Effector memory CD8-positive, alpha-beta T cell (primary cell): Measurements from ENCODE around the gene PABPN1L.

Experiments
- ATAC-seq: fragments of 150-1000 bp; cut with Tn5 transposase; replicated peaks from 2 replicates; pipeline ENCODE4 v1.10.0; 2021; ENCODE audit warnings: mild to moderate bottlenecking, moderate library complexity
- DNase-seq, 3 experiments: peaks; one replicate each; pipeline ENCODE4 v3.0.0; 2021
- H3K27ac Mint-ChIP-seq, 2 donors: one replicate each; pipeline ENCODE4 v1.8.0; 2022; ENCODE audit warnings: mild to moderate bottlenecking in 2 of 2, mixed read lengths in 2 of 2, moderate library complexity in 2 of 2
- H3K27me3 Mint-ChIP-seq, 2 donors: one replicate each; pipeline ENCODE4 v1.8.0; 2022; ENCODE audit warnings: mixed read lengths in 2 of 2
- H3K36me3 Mint-ChIP-seq: one replicate; pipeline ENCODE4 v1.8.0; 2022; ENCODE audit warnings: mild to moderate bottlenecking, moderate library complexity, mixed read lengths; ENCODE audit not compliant: insufficient read depth
- H3K4me1 Mint-ChIP-seq, 2 donors: one replicate each; pipeline ENCODE4 v1.8.0; 2022; ENCODE audit warnings: low read depth in 2 of 2, mixed read lengths in 2 of 2
- H3K4me3 Mint-ChIP-seq, 2 donors: one replicate each; pipeline ENCODE4 v1.8.0; 2022; ENCODE audit warnings: mild to moderate bottlenecking in 2 of 2, mixed read lengths in 2 of 2, moderate library complexity in 2 of 2
- H3K9me3 Mint-ChIP-seq, 2 donors: one replicate each; pipeline ENCODE4 v1.8.0; 2022; ENCODE audit warnings: mixed read lengths in 2 of 2

PABPN1L gene

GRCh38 chr16:88907768-88908167, 41.3 kb upstream of the PABPN1L start:
- no peak for ATAC-seq
- DNase-seq: no peak
- no peak overlapping the region for H3K4me3 Mint-ChIP-seq
- peaks cover 4% of the 10 kb centered on the region in 2 donors for H3K4me1 Mint-ChIP-seq
- no peaks in the 10 kb centered on the region for H3K36me3 Mint-ChIP-seq
- H3K27ac Mint-ChIP-seq: no peak overlapping the region
- H3K27me3 Mint-ChIP-seq: peaks cover 7 to 34% of the 10 kb centered on the region in 2 donors
- H3K9me3 Mint-ChIP-seq: no peaks in the 10 kb centered on the region

DNA sequence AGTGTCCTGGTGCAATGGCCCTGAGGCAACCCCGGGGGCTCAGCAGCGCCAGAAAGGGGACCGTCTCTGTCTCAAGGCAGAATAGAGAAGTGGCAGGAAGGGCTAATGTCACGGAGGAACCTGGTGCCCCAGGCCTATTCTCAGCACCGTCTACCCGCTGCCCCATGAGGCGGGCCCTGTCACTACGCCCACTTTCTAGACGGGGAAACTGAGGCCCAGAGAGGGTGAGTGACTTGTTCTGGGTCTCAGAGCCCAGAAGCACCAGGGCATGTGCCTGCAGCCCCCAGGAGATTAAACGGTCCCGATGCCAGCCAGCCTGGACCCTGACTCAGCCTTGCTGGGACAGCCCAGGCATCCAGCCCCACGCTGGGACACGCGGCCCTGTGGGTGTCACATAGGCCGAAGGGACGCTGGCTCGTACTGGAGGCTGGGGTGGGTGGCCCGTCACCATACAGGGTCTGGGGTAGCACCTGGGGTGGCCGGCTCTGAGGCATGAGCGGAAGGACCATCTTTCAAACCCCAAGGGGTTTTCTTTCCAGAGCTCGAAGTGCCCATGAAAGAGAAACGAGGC, 40.2 kb upstream of the PABPN1L start:
- Mint-ChIP-seq H3K4me1 (peaks cover 4 to 5% of the 10 kb centered on the region in 2 donors), H3K27ac (no peak overlapping the region), H3K4me3 (no peak overlapping the region), H3K36me3 (no peaks in the 10 kb centered on the region), H3K27me3 (peaks cover 7 to 26% of the 10 kb centered on the region in 2 donors), H3K9me3 (no peaks in the 10 kb centered on the region)
- no peak for ATAC-seq
- DNase-seq: no peak

GRCh38 chr16:88906020-88906419, 39.6 kb upstream of the PABPN1L start:
- Mint-ChIP-seq H3K27me3 (peaks cover 7 to 20% of the 10 kb centered on the region in 2 donors), H3K4me3 (no peak overlapping the region), H3K36me3 (no peaks in the 10 kb centered on the region), H3K4me1 (peaks cover 4 to 5% of the 10 kb centered on the region in 2 donors), H3K9me3 (no peaks in the 10 kb centered on the region), H3K27ac (no peak overlapping the region)
- ATAC-seq (no peak), DNase-seq (no peak)

GRCh38 chr16:88905563-88905962, 39.1 kb upstream of the PABPN1L start:
- H3K27ac Mint-ChIP-seq: no peak overlapping the region

DNA sequence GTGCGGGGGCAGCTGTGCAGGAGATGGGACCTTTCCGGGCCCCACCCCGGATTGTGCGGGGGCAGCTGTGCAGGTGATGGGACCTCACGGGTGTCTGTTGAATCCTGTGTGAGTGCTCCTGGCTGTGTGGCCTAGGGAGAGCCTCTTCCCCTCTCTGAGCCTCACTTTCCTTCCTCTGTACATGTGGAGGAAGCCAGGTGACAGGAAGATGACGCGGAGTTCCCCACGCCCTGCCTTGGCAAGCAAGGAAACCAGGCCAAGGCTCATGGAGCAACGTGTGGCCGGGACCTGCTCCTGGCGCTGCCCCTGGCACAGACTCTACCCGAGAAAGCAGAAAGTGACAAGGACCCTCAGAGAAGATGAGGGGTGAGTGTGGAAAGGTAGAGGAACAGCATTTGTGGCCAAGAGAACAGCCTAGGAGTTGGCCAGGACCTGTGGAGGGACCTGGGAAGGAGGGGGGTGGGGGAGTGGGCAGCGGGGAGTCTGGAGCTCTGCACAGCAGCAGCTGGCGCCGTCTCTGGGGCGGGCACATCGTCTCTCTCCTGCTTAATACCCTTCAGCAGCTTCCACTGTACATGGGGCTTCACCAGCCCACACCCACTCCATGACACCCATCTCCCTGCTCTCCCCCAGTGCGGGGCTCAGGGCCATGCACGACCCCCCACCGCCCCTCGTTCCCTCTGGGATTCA, 38.4 kb upstream of the PABPN1L start:
- H3K9me3 Mint-ChIP-seq: no peaks in the 10 kb centered on the region
- H3K27me3 Mint-ChIP-seq: peaks cover under 1 to 10% of the 10 kb centered on the region in 2 donors
- ATAC-seq (no peak), DNase-seq (no peak)
- no peaks in the 10 kb centered on the region for H3K36me3 Mint-ChIP-seq
- H3K4me1 Mint-ChIP-seq: peaks cover 4 to 5% of the 10 kb centered on the region in 2 donors
- no peak overlapping the region for H3K4me3 Mint-ChIP-seq
- H3K27ac Mint-ChIP-seq: no peak overlapping the region

More at GRCh38 chr16:88905563-88905962, 39.1 kb upstream of the PABPN1L start:
- DNase-seq (no peak), ATAC-seq (no peak)
- no peaks in the 10 kb centered on the region for H3K9me3 Mint-ChIP-seq
- no peaks in the 10 kb centered on the region for H3K36me3 Mint-ChIP-seq
- peaks cover 4 to 5% of the 10 kb centered on the region in 2 donors for H3K4me1 Mint-ChIP-seq
- no peak overlapping the region for H3K4me3 Mint-ChIP-seq
- peaks cover 7 to 18% of the 10 kb centered on the region in 2 donors for H3K27me3 Mint-ChIP-seq

DNA sequence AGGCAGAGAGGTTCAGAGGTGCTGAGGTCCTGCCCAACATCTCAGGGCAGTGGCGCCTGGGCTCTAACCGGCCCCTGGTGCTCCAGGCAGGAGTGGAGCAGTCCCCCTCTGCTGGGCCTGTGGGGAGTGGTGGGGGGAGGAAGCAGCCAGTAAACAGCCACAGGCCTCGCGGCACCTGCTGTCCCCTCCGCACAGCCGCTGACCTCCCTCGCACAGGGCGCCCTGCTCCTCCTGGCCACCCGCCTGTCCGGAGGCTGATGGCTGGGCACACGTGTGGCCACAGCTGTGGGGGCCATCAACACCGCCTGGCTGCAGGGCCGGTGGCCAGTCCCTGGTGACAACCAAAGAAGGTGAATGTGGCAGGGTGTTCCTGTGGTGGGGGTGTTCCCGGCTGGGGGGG, 36.8 kb upstream of the PABPN1L start:
- DNase-seq (no peak), ATAC-seq (no peak)
- no peak overlapping the region for H3K4me3 Mint-ChIP-seq
- H3K27me3 Mint-ChIP-seq: peaks cover 0 to 8% of the 10 kb centered on the region in 2 donors
- H3K9me3 Mint-ChIP-seq: no peaks in the 10 kb centered on the region
- peaks cover 4 to 5% of the 10 kb centered on the region in 2 donors for H3K4me1 Mint-ChIP-seq
- no peak overlapping the region for H3K27ac Mint-ChIP-seq
- H3K36me3 Mint-ChIP-seq: no peaks in the 10 kb centered on the region

- peaks cover 4 to 5% of the 10 kb centered on the region in 2 donors for H3K4me1 Mint-ChIP-seq
- H3K9me3 Mint-ChIP-seq: no peaks in the 10 kb centered on the region
- no peaks in the 10 kb centered on the region for H3K36me3 Mint-ChIP-seq
- H3K27ac Mint-ChIP-seq: no peak overlapping the region
- H3K27me3 Mint-ChIP-seq: peaks cover 0 to 8% of the 10 kb centered on the region in 2 donors
- H3K4me3 Mint-ChIP-seq: no peak overlapping the region
- ATAC-seq (no peak), DNase-seq (no peak)
Measured at GRCh38 chr16:88902744-88903143, 36.3 kb upstream of the PABPN1L start.

- Mint-ChIP-seq H3K36me3 (no peaks in the 10 kb centered on the region), H3K4me3 (no peak overlapping the region), H3K27ac (no peak overlapping the region), H3K4me1 (peaks cover 4 to 5% of the 10 kb centered on the region in 2 donors), H3K9me3 (no peaks in the 10 kb centered on the region), H3K27me3 (peaks cover 0 to 8% of the 10 kb centered on the region in 2 donors)
- ATAC-seq: no peak
- no peak for DNase-seq
Measured at GRCh38 chr16:88901718-88902337, 35.4 kb upstream of the PABPN1L start.

DNA sequence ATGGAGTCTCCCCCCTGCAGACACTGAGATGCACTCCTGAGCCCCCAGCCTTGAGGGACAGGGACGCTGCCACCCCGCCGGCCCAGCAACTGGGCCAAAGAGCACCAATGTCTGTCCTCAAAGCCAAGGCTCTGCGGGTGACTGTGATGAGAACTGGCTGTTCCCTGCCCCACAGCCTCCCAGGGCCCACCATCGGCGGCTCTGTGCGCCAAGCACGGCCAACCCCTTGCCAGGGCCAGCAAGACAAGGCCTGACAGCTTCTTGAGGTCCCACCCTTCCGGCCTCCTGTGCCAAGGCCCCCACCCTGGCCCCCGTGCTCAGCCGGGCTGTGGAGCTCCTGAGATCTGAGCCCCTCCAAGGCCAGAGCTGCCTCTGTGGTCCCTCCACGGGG, 34.2 kb upstream of the PABPN1L start:
- ATAC-seq: no peak
- Mint-ChIP-seq H3K4me1 (peaks cover 0 to 3% of the 10 kb centered on the region in 2 donors), H3K9me3 (no peaks in the 10 kb centered on the region), H3K27me3 (peaks cover 0 to 8% of the 10 kb centered on the region in 2 donors), H3K36me3 (no peaks in the 10 kb centered on the region), H3K27ac (no peak overlapping the region), H3K4me3 (no peak overlapping the region)
- no peak for DNase-seq

- Mint-ChIP-seq H3K4me3 (no peak overlapping the region), H3K36me3 (no peaks in the 10 kb centered on the region), H3K4me1 (peaks cover 0 to 3% of the 10 kb centered on the region in 2 donors), H3K9me3 (no peaks in the 10 kb centered on the region), H3K27me3 (peaks cover 0 to 8% of the 10 kb centered on the region in 2 donors), H3K27ac (no peak overlapping the region)
- ATAC-seq (no peak), DNase-seq (no peak)
Measured at GRCh38 chr16:88899901-88900661, 33.6 kb upstream of the PABPN1L start.

- Mint-ChIP-seq H3K9me3 (no peaks in the 10 kb centered on the region), H3K36me3 (no peaks in the 10 kb centered on the region), H3K4me3 (no peak overlapping the region), H3K27me3 (peaks cover 0 to 4% of the 10 kb centered on the region in 2 donors), H3K4me1 (peaks cover 0 to 2% of the 10 kb centered on the region in 2 donors), H3K27ac (no peak overlapping the region)
- no peak for DNase-seq
- ATAC-seq: no peak
Measured at GRCh38 chr16:88897696-88898425, 31.4 kb upstream of the PABPN1L start.

DNA sequence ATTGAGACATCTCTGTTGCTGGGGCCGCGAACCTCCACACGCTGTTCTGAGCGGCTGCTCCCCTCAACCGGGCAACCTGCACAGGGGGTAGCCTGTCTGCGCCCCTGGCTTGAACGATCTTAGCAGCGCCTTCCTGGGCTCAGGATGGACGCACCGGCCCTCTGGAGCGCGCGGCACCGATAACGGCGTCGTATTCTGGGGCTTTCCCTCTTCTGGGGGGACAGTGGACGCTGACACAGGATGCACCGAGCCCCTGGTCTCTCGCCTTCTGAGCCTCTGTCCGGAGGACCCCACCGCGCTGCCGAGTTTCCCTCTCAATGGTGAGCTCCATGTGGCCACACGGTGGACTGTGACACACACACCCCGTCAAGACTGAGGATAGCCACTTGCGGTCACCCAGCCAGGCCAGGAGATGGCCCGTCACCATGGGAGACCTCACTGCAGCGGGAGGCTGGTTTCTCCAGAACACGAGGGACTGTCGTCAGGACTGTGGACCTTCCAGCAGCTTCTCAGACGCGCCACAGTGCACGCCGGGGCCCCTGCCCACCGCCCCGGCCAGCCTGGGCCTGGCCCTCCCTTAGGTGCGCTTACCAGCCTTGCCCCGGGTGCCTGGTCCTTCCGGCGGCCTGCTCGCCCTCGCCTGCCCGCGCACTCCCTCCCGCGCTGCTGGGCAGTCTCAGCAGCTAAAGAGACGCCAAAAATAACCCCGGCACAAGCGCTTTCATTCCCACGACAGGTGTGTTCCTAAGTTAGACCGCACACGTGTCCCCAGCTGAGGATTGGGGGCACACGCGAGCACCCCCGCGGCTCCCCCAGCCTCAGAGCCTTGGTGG, 30.0 kb upstream of the PABPN1L start:
- no peaks in the 10 kb centered on the region for H3K27me3 Mint-ChIP-seq
- DNase-seq: no peak
- no peaks in the 10 kb centered on the region for H3K36me3 Mint-ChIP-seq
- ATAC-seq: no peak
- no peaks in the 10 kb centered on the region for H3K4me1 Mint-ChIP-seq
- H3K27ac Mint-ChIP-seq: no peak overlapping the region
- H3K4me3 Mint-ChIP-seq: no peak overlapping the region
- H3K9me3 Mint-ChIP-seq: no peaks in the 10 kb centered on the region
